ENCODE results near the gene RAB38. TPM values are rescaled to one million over a fixed set of nuclear protein-coding genes. Genes with fewer than 3 reads are reported as not detected.

Gene RAB38
- total RNA-seq, 1 experiment from 2014 or later: 7.3 TPM

GRCh38 chr11:88066090-88066489 is 109.2 kb downstream of the RAB38 start:
- H3K36me3 Mint-ChIP-seq (ENCODE audit: insufficient read depth, unreplicated experiment): no peaks in the 10 kb centered on the region
- intact Hi-C loops (cut with micrococcal nuclease; ENCODE audit: unreplicated experiment): no loop called here
- BruUV-seq (replicated peaks): no TSS peak
- DNase-seq: no peak
- H3K9me3 Mint-ChIP-seq (ENCODE audit: low read depth, unreplicated experiment): no peaks in the 10 kb centered on the region
- CTCF ChIA-PET: no interaction called here
- H3K27ac Mint-ChIP-seq (ENCODE audit: unreplicated experiment): no peak overlapping the region
- H3K27me3 Mint-ChIP-seq (ENCODE audit: unreplicated experiment): no peaks in the 10 kb centered on the region
- no peak overlapping the region for H3K4me3 Mint-ChIP-seq (ENCODE audit: low read depth, unreplicated experiment)
- no peaks in the 10 kb centered on the region for H3K4me1 Mint-ChIP-seq (ENCODE audit: low read depth, unreplicated experiment)
- TF ChIP-seq CTCF (IDR thresholded peaks at IDR 0.05; ENCODE audit: unreplicated experiment): no peak

GRCh38 chr11:88064097-88064705 is 111.0 kb downstream of the RAB38 start:
- TF ChIP-seq CTCF (IDR thresholded peaks at IDR 0.05; ENCODE audit: unreplicated experiment): no peak
- no TSS peak for BruUV-seq (replicated peaks)
- no peak overlapping the region for H3K4me3 Mint-ChIP-seq (ENCODE audit: low read depth, unreplicated experiment)
- peaks cover 4% of the 10 kb centered on the region for H3K4me1 Mint-ChIP-seq (ENCODE audit: low read depth, unreplicated experiment)
- H3K27me3 Mint-ChIP-seq (ENCODE audit: unreplicated experiment): no peaks in the 10 kb centered on the region
- no peaks in the 10 kb centered on the region for H3K9me3 Mint-ChIP-seq (ENCODE audit: low read depth, unreplicated experiment)
- no peaks in the 10 kb centered on the region for H3K36me3 Mint-ChIP-seq (ENCODE audit: insufficient read depth, unreplicated experiment)
- intact Hi-C loops (cut with micrococcal nuclease; ENCODE audit: unreplicated experiment): no loop called here
- CTCF ChIA-PET: no interaction called here
- no peak for DNase-seq
- no peak overlapping the region for H3K27ac Mint-ChIP-seq (ENCODE audit: unreplicated experiment)

Small RNA genes lying within 50 kb of the gene (microRNA-seq; reads per million reads assigned to microRNA genes)
- gene MIR3166: not detected

Other genes starting within 250 kb of the RAB38 start
- gene CTSC, start 162.3 kb upstream of the RAB38 start, total RNA-seq (2022): 413 and 478 TPM in 2 replicates

All from Calu3 (cell line).